Measurements from ENCODE around the gene CTU1.
"Not testable (repeated sequence)": the region's sequence is repeated elsewhere in the genome, so short reads cannot be mapped to it uniquely, and the experiment has no call there.

Gene CTU1

DNA sequence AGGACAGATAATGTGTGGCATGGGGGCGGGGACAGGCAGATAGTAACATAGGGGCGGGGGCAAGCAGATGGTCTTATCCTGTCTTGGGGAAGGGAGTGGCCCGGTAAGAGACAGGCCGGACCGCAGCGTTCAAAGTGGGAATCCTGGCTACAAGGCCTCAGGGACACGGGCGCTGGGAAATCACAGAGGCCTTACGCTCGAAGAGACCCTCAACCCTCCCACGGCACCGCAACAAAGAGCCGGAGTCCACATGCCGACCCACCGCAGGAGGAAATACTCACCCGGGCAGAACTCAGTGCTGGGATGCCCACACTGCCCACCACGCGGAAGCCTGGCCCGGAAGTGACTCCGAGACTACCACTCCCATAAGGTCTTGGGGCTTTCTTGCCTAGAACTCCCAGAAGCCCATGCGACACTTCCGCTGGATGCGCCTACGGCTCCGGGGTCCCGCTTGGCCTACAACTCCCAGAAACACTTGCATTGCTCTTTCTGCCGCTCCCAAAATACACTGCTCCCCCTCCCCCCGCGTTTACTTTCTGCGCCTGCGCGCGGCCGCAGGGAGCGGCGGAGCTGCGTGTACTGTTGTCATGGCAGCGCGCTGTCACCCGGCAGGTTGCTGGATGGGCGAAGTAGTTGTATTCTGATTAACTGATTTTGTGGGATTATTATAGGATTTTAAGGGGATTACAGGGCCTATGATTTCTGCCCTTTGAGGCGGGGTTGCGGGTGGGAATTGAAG, at the start of gene CTU1:
Gene CTU1 (minus strand): TSS at position 344 of the 739 bp plus-strand sequence. CDS start 3,840 bp downstream, outside the sequence.
- DNase-seq: peak; percentile 97

DNA sequence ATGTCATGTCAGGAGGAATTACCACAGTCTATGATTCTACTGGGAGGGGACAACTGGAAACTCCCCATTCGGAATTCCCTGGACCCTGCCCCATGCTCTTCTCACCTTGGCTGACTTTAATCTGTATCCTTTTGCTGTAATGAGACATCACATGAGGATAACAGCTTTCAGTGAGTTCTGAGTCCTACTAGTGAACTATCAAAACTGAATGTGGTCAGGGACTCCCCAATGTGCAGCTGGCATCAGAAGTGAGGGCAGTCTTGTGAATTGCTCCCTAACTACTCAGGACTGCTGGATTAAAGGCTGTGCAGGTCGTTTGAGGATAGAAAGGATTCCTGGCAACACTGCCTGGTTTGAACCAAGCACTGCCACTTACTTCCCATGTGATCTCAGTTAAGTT, 49.1 kb upstream of the CTU1 start:
- DNase-seq: no peak

DNA sequence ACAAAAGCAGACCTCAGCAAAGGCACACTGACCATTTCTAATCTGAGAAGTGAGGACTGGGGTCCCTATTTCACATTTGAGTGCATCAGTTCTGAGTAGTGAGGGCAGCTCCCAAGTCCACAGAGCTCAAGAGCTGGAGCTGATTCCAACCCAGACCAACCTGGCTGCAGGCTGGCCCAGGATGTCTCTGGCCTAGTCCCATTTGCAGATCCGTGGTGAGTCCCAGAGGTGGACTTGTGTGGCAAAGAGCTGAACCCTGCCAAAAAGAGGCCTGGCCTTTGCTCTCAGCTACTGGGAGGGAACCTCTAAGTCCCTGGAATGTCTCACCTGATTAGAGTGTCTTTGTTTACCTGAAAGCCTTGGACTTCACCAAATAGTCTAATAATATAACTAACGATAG, 48.5 kb upstream of the CTU1 start:
- no peak for DNase-seq

DNA sequence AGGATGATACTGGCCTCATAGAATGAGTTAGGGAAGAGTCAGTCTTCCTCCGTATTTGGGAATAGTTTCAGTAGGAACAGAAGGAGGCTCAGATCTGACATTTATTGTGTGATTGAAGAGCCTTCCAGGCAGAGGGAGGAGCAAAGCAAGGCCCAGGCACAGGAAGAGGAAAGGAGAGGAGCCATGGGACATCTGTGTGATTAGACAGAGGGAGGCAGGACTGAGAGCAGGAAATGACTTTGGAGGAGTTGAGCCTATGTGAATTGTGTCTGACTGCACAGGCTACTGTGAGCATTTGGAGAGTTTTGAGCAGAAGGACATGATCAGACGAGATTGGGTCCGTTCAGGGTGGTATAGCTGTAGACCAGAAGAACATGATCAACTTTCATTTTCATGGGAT, 42.4 kb upstream of the CTU1 start:
- DNase-seq: no peak

DNA sequence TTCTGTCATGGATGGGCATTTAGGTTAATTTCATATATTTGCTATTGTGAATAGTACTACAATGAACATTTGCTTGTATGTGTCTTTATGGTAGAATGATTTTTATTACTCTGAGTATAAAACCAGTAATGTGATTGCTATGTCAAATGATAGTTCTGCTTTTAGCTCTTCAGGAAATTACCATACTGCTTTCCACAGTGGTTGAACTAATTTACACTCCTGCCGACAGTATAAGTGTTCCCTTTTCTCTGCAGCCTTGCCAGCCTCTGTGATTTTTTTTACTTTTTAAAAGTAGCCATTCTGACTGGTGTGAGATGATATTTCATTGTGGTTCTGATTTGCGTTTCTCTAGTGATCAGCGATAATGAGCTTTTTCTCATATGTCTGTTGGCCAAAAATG, 40.4 kb upstream of the CTU1 start:
- no peak for DNase-seq

DNA sequence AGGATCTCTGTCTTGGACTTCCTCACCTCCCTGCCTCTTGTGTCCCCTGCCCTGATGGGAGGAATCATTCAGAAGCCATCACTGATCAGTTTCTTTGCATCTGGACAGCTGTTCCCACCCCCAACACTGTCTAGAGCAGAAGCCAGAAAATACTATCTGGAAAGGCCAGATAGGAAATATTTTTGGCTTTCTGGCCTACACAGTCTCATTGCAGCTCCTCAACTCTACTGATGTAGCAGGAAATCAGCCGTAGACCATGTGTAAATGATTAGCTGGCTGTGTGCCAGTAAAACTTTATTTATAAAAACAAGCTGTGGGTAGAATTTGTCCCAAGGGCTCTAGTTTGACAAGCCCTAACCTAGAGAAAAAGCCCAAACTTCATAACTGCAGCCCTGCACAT, 39.5 kb upstream of the CTU1 start:
- no peak for DNase-seq

DNA sequence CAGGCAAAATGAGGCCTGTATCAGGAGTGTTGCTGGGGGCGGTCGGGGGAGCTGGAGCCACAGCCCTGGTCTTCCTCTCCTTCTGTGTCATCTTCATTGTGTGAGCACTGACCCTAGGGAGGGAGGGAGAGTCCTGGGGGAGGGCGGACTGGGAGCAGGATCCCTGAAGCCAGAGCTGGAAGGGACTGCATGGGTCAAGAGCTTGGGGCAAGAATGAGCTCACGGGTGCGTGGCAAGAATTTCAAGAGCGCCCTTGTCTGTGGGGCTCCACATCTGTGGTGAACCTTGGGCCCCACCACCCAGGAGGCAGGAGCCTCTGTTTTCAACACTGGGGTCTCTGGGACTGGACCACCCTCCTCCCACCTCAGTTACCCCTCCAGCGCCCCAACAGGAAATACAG, 38.5 kb upstream of the CTU1 start:
- DNase-seq: no peak

DNA sequence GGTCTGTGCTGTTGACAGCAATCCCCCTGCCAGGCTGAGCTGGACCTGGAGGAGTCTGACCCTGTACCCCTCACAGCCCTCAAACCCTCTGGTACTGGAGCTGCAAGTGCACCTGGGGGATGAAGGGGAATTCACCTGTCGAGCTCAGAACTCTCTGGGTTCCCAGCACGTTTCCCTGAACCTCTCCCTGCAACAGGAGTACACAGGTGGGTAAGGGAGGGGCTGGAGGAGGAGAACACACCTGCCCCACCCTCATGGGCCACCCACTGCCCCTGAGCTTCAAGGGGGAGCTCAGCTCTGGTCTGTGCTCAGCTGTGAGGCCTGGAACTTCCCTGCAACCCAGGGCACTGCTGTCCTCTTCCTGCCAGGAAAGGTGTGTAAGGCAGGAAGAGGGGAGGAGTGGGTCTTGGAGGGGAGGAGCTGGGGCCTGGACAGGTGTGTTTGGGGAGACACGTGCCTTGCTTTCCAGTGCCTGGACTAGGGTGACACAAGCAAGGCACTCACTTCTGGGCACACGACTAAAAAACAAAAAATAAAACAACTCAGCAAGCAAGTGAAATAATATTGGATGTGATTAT, 37.8 kb upstream of the CTU1 start:
- no peak for DNase-seq

DNA sequence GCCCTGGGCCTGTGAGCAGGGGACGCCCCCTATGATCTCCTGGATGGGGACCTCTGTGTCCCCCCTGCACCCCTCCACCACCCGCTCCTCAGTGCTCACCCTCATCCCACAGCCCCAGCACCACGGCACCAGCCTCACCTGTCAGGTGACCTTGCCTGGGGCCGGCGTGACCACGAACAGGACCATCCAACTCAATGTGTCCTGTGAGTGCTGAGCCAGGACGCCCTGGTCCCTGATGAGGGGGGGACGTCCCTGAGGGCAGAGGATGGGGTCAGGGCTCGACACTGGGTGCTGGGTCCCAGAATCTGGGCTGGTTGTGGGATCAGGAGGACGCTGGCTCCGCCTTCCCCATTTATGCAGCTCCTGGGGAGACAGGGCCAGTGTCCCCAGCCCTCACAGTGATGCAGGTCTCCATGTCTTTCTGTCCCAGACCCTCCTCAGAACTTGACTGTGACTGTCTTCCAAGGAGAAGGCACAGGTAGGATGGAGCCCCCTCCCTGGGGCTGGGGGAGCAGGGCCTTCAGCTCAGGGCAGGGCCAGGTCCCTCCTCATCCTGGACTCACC, 36.4 kb upstream of the CTU1 start:
- no peak for DNase-seq

DNA sequence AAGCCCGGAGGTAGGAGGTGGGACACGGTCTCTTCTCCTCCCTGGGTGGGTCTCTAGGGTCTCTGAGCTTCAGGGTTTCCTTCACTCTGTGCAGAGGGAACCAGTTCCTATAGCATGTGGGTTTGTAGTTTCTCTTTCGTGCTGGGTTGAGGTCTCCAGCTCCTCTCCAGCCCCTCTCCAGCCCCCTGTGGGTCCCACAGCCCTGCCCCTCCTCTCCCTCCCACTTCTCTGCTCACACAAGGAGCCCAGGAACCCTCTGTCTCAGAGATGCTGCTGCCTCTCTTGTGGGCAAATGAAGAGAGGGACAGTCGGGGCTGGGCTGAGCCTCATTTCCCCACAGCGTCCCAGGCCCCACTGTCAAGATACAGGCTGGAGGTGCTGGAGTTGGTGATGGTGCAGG, 35.3 kb upstream of the CTU1 start:
- DNase-seq: no peak

DNA sequence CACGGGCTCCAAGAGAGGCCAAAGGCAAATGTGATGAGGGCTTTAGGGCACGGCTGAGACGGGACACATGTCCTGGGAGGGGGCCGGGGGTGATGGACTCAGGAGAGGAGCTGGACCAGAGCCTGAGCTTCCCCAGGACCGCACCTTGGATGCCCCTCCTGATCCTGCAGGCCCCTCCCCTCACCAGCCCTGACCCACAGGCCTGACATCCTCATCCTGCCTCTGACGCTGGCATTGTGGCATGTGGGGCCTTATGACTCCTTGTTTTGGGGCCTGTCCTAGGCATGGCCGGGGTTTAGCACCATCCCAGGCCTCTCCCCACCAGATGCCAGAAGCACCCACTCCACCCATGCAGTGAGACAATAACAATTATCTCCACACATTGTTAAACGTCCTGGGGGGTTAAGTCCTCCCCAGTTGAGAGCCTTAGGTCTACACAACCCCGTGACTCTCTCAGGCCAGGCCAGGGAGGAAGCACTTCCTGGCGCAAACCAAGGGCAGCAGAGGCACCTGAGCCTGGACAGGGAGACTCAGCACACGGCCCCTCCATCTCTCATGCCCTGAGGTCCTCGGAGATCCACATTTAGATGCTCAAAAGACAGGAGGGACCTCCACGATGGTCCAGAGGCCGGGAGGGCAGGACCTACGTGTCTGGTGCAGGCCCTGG, 34.7 kb upstream of the CTU1 start:
- DNase-seq: not testable (repeated sequence)

DNA sequence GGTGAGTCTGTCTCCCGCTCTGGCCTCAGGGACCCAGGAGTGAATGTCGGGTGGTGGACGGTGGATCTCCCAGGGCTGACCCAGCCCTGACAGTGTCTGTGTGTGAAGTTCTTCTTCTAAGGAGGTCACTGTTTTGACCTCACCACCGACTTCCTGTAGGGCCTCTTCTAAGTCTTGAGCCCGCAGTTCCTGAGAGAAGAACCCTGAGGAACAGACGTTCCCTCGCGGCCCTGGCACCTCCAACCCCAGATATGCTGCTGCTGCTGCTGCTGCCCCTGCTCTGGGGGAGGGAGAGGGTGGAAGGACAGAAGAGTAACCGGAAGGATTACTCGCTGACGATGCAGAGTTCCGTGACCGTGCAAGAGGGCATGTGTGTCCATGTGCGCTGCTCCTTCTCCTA, 33.9 kb upstream of the CTU1 start, which contains the start of gene SIGLEC7:
Gene SIGLEC7 (plus strand): TSS at position 183 of the 400 bp plus-strand sequence. CDS start 69 bp downstream, at position 252.
- no peak for DNase-seq

DNA sequence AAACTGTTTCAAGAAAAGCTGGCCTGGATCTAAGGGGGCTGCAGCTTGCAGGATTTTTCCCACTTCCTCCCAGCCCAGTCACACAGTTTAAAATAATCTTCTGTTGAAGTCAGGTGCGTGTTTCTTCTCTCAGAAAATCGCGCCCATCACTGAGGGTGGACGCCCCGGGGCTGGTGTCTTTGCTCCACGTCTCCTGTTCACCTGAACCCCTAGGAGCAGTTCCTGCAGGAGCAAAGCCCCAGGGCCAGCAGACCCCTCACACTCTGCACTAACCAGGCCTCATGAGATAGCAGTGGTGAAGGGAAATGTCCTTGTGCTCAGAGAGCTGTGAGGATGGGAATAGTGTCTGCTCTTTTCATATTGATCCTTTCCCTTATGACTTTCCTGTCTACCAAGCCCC, 33.0 kb upstream of the CTU1 start:
- DNase-seq: no peak

DNA sequence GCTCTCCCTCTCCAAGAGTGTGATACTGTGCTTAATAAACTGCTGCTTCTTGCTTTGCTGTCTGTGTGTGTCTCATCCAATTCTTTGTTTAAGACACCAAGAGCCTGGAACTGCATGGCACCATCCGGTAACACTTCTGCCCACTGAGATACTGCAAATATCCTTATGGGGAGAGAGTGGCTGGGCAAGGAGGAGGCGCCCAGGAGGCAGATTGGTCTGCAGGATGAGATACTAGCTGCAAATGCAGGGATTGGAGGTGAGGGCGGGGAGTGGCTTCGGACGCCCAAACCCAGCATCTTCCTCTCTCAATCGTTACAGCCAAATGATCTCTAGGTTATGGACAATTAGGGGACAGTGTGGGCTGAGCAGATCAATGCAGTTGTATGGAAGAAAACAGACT, 32.2 kb upstream of the CTU1 start:
- no peak for DNase-seq

DNA sequence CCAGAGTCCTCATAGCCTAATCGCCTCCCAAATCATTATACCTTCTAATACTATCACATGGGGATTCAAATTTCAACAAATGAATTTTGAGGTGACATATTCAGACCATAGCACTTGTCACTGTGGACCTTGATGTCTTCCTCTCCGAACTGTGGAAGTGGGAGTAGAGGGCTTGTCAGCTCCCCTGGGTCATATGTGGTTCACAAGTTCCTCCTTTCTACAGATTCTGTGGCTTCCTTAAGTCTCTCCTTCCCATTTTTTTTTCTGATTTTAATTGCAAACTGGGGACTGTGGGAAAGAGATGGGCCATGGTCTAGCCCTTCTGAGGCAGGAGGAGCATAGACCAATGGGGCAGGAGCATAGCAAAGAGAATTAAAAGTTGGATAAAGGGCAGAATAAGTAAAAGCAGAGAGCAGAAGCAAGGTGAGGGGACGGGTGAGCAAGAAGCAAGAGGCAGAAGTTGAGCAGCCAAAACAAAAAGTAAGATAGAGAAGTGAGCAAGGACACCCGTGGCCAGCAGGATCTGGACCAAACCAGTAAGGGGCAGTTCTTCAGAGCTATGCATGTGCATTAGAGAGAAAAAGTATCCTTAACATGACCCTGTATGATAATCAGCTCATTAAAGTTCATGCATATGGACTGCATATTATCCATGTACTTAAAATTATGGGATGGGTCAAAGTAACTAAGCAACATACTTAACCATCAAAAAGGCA, 31.2 kb upstream of the CTU1 start:
- no peak for DNase-seq

DNA sequence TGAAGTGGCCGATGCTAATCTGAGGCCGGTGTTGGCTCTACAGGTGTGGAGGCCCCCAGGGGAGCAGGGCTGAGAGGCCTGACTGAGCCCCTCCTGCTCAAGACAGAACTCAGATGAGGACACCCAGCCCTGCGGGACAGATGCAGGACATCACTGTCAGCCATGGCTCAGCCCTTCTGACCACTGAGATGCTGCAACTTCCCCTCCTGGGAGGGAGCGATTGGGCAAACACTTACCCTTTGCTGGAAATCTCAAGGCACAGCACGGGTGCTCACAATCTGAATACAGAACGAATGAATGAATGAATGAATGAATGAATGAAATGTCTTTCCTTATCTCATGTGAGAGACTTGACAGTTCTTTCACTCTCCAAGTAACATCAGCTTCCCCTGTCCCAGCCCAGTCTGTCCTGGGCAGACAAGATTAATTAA, 30.4 kb upstream of the CTU1 start:
- no peak for DNase-seq

DNA sequence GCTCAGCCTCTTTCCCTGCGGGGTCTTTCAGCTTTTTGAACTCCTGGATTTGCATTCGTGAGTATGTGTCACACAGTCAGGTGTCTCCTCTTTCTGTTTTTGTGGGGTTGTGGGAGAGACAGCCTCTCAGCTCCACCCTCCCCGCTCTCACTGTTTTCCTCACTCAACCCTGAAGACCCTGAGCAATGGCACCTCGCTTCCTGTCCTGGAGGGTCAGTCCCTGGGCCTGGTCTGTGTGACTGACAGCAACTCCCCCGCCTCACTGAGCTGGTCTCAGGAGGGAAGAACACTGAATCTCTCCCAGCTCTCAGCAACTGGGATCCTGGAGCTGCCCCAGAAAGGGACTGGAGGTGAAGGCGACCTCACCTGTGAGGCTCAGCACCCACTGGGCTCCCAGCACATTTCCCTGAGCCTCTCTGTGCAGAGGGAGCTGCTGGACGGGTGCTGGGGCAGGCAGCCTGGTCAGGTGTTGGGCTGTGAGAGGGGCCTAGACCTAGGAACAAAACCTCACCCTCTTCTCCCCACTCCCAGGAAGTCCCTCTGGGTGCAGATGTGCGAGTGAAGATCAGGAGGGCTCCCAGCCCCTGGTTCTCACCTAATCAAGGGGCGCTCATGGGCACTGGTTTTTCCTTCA, 29.7 kb upstream of the CTU1 start:
- DNase-seq: no peak

DNA sequence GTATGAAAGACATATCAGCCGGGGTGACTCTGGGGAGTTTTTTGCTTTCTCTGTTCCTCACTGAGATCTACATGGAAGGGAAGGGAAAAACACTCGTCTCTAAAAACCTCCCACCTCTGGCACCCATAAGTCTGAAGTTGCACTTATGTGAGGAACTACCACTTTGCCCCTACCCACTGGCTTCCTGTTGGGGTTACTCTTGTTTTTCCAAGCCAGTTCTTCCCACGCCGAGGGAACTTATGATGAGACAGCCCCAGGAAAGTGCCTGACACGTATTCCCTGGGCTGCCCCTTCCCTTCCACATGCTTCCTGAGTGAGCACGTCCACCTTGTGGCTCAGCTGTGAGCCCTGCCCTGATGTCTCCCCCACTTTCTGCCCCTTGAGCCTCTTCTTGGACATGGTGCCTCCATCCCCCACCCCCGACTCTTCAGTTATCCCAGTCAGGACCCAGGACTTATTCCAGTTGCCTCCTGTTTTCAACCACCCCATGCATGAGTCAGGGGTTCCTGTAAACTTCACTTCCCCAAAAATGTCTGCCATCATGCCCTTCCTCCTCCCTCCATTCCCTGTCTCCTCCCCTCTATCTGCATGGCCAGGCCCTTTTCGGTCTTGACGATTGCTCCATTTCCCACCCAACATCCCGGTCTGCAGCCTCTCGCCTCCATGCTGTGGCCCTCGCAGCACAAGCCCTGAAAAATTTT, 28.8 kb upstream of the CTU1 start:
- DNase-seq: no peak

DNA sequence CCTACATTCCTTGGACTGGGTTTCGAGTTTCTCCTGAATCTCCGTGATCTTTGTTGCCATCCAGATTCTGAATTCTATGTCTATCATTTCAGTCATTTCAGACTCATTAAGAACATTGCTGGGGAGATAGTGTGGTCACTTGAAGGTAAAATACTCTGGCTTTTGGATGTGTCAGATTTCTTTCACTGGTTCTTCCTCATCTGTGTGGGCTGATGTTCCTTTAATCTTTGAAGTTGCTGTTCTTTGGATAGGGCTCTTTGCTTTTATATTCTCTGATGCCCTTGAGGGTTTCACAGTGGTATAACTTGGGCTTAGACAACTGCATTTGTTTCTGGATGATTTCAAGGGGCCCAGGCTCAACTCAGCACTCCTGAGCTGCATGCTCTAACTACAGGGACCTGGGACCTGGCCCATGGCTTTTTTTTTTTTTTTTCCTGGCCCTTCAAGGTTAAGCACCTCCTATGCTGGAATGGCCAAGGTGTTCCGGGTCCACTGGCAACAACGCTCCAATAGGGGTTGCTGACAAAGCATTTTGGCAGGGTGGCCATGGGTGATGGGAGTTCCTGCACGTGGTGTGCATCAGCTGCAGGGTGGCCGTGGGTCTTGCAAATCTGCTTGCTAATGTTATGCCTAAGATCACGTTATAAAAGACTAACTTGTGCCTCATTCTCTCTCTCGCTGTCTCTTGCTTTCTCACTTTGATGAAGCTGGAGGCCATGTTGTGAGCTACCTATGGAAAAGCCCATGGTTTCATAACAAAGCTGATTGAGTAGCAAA, 28.0 kb upstream of the CTU1 start:
- DNase-seq: no peak

DNA sequence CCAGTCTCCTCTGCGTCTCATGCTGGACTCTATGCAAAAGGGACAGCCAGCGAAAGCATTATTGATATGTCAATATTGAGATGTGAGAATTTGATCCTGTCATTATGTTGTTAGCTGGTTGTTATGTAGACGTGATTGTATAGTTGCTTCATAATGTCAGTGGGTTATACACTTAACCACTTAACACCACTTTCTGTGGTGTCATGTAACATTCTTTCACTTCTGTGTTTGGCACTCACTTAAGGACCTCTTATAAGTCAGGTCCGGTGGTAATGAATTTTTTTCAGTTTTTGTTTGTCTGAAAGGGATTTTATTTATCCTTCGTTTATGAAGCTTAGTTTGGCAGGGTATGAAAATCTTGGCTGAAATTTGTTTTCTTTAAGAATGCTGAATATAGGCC, 26.8 kb upstream of the CTU1 start:
- DNase-seq: no peak

Data from NCI-H510A treated with DMSO at 0.1 percent for 48 hours (cell line).